KOPT-K1 (cell line): ENCODE data around the gene PHF11.

Source experiments
- H3K27ac ChIP-seq: fragments of 200-600 bp; sonication (generic); 2 replicates; pipeline ENCODE4 v1.5.1; 2016; ENCODE audit warnings: antibody characterized with exemption, mild to moderate bottlenecking, low read depth, low read length; ENCODE audit not compliant: poor library complexity, severe bottlenecking
- H3K36me3 ChIP-seq: fragments of 200-600 bp; sonication (generic); 2 replicates; pipeline ENCODE4 v1.5.1; 2017; ENCODE audit warnings: antibody characterized with exemption, mild to moderate bottlenecking, low read length, moderate library complexity; ENCODE audit not compliant: insufficient read depth
- H3K9me3 ChIP-seq: fragments of 200-600 bp; sonication (generic); 2 replicates; pipeline ENCODE4 v1.5.1; 2017; ENCODE audit warnings: antibody characterized with exemption, low read length, mild to moderate bottlenecking; ENCODE audit not compliant: insufficient read depth, poor library complexity, severe bottlenecking

The PHF11 gene

DNA sequence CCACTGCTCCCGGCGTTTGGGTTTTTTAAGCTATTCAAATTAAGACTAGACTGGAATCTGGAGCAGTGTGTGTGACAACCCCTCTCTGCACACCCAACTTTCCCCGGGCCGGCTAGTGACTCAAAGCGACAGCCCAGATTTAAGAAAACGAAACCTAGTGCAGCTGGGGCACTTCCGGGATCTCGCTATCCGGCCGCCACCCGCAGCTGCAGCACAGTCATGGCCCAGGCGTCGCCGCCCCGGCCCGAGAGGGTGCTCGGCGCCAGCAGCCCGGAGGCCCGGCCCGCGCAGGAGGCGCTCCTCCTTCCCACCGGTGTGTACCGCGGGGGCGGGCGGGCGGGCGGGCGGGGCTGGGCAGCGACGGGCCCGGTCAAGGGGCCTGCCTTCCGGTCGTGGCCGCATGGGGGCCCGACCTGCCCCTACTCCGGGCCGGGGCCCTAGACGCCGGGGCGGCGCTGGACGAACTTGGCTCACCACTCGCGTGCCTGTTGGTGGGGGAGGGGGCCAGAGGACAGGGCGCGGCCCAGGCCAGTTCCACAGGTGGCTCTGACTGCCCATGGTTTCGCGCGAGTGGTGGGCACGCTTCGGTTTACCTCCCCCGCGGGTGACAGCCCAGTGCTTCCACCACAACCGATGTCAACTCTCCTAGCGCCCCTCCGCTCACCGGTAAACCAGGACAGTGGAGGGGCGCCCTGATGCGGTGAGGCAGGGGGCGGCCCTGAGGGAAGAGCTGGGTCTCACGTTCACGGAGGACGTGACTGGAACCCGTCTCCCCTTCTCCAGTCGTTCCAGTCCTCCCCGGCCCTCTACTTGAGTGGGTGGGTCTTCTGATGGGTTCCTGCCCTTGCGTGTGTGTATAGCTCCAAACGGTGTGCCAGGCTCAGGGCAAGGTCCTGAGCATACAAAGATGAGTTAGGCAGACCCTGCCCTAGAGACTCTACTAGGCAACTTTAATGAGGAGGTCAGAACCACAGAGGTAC is at the start of gene PHF11:
PHF11 (plus strand) TSS at position 171 of the 980 bp plus-strand sequence; CDS start at position 220, 49 bp downstream.
- Histone ChIP-seq H3K9me3 (no peaks in the 10 kb centered on the region), H3K27ac (peak within 1 kb of the TSS; percentile 83), H3K36me3 (peaks cover 35% of the 10 kb centered on the region)

DNA sequence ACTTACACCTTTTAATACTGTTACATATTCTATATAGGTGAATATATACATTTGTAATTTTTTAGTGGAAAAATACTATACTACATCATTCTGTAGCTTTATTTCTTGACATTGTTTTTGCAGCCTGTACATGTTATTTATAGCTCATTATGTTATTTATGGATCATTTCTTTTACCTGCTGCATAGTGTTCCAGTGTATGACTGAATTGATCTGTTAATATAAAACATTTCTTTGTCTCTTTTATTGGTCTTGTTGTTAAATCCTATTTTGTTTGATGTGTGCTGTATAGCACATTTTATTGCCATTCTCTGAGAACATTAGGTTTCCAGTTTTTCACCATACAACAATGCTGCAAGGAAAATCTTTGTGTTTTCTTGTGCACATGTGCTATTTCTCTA is 49.3 kb upstream of the PHF11 start:
- no peaks in the 10 kb centered on the region for H3K9me3 ChIP-seq
- no peaks in the 10 kb centered on the region for H3K36me3 ChIP-seq
- no peak overlapping the region for H3K27ac ChIP-seq

DNA sequence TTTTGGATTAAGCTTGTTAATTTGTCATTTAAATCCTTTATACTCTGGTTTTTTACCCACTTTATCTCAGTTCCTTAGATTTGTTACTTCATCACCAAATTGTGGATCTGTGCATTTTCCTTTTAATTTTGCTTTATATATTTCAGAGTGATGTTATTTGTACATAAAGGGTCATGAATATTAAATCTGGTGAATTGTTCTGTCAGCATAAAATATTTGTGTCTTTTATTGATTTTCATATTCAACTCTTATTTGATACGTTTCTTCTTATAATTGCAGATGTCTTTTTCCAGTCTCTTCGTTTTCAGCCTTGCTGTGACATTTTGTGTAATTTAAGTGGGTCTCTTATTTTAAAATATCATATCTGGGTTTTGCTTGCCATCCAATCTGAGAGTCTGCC is 47.0 kb upstream of the PHF11 start:
- H3K36me3 ChIP-seq, result 0 out of 2 replicates have a peak, but pooled peaks cover 4% of the 10 kb centered on the region
- no peaks in the 10 kb centered on the region for H3K9me3 ChIP-seq
- H3K27ac ChIP-seq, result no peak overlapping the region

DNA sequence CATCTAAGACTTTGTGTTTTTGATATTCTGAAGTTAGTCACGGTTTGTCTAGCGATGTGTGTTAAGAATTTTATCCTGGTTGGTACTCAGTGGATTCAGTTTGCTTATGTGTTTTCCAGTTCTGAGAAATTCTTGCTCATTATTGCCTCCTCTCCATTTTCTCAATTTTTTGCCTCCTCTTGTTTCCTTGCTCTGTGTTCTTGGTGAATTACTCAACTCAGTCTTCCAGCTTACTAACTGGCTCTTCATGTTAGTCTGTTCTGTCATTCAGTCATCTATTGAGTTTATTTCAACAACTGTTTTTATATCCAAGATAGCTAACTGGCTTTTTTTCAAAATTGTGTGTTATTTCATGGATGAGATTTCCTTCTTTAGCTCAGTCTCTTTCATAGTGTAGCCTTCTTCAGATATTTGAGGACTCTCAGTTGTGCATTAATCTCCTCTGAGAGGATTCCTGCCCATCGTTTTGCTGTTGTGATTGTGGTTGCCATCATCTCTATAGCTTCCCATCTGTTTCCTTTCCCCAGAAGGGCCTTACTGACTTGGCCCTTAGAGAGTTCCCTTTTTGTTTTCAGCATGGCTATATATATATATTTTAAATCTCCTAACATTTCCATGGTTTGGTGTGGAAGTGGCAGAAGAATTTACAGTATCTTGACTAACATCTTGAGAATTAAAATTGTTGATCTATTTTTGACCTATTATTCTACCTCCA is 45.5 kb upstream of the PHF11 start:
- Histone ChIP-seq H3K27ac (no peak overlapping the region), H3K9me3 (no peaks in the 10 kb centered on the region), H3K36me3 (0 out of 2 replicates have a peak, but pooled peaks cover 4% of the 10 kb centered on the region)

DNA sequence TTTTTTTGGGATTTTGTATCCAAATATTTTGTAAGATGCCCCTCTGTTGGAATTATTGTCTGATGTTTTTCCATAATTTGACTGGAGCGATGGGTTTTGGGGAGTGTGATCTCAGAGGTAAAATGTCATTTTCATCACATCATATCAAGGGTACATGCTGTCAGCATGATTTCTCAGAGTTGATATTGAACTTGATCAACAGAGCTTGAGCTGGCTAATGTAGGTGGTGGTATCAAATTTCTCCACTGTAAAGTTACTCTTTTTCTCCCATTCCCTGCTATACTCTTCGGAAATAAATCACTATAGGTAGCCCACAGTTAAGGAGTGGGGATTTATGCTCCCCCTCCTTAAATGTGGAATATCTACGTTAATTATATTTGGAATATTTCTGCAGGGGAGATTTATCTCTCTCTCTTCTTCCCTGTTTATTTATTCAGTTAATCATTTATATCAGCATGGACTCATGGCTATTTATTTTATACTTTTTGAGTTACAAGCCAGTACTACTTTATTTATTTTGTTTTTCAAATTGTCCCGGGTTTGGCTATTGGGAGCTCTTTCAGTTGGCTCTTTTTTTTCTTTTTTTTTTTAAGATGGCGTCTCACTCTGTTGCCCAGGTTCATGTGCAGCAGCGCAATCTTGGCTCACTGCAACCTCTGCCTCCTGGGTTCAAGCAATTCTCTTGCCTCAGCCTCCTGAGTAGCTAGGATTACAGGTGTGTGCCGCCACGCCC is 42.9 kb upstream of the PHF11 start:
- 0 out of 2 replicates have a peak, but pooled peaks cover 4% of the 10 kb centered on the region for H3K36me3 ChIP-seq
- no peaks in the 10 kb centered on the region for H3K9me3 ChIP-seq
- no peak overlapping the region for H3K27ac ChIP-seq

DNA sequence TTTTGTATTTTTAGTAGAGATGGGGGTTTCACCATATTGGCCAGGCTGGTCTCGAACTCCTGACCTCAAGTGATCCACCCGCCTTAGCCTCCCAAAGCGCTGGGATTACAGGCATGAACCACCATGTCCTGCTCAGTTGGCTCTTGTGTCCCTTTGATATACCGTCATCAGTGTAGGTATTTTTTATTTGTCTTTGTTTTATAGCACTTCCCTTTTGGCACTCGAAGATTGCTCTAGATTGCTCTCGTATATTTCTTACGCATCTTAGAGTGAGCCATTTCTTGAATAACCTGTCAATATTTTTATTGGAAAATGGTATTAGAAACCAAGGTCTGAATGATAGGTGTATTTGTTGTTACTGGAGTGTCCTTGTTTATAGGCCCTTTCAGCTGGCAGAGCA is 42.3 kb upstream of the PHF11 start:
- Histone ChIP-seq H3K36me3 (0 out of 2 replicates have a peak, but pooled peaks cover 4% of the 10 kb centered on the region), H3K9me3 (no peaks in the 10 kb centered on the region), H3K27ac (no peak overlapping the region)

DNA sequence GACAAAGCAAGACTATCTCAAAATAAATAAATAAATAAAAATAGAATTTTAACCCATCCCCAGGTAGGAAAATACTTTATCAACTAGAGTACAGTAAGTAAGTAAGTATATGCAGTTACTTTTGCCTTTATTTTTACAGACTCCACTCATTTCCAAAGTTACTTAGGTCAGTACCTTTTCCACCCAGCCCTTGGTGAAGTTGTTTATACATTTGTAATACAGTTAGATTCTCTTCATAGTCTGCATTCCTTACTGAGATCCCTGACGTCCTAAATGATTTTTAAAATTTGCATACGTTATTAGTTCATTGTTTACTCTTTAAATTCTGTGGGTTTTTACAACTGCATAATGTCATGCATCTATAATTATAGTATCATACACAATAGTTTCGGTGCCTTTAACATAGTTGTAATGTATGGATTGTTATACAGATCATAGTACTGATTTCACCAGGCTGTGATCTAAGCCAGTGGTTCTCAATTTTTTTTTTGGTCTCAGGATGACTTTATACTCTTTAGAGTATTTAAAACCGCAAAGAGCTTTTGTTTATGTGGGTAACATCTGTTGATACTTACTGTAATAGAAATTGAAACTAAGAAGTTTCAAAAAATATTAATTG is 41.3 kb upstream of the PHF11 start:
- Histone ChIP-seq H3K36me3 (0 out of 2 replicates have a peak, but pooled peaks cover 4% of the 10 kb centered on the region), H3K9me3 (no peaks in the 10 kb centered on the region), H3K27ac (no peak overlapping the region)

DNA sequence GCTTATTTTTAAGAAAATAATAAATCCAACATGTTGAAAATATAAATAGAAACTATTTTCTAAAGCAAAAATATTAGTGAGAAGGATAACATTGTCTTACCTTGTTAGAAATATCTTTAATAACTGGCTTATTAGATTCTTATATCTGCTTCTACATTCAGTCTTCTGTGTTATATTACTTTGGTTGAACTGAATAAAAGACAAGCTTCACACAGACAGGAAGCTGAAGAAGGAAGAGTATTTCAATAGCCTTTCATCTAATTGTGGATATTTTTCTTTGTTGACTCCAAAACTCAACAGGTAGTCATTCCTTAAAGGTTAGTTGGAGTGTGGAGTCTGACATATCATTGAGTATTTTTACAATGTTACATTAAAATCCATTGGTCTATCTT is 40.8 kb upstream of the PHF11 start:
- H3K27ac ChIP-seq, result no peak overlapping the region
- H3K9me3 ChIP-seq, result no peaks in the 10 kb centered on the region
- 0 out of 2 replicates have a peak, but pooled peaks cover 4% of the 10 kb centered on the region for H3K36me3 ChIP-seq

DNA sequence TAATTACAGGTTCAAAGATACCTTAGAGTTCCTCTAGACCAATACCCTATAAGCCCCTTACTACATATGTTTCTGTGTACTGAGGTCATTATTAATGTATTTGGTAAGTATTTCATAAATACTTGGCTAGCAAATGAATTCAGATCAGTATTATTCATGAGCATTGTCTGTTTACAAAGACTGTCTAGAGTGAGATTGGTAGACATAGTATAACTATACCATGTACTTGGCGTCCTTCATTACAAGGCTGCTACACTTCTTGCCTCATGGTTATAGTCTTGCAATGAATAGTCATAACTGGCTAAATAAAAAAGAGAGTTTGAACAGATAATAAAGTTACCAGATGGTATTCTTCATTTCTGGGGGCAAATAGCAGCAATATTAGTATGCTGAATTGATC is 39.6 kb upstream of the PHF11 start:
- Histone ChIP-seq H3K36me3 (peaks cover 8% of the 10 kb centered on the region), H3K9me3 (no peaks in the 10 kb centered on the region), H3K27ac (no peak overlapping the region)

DNA sequence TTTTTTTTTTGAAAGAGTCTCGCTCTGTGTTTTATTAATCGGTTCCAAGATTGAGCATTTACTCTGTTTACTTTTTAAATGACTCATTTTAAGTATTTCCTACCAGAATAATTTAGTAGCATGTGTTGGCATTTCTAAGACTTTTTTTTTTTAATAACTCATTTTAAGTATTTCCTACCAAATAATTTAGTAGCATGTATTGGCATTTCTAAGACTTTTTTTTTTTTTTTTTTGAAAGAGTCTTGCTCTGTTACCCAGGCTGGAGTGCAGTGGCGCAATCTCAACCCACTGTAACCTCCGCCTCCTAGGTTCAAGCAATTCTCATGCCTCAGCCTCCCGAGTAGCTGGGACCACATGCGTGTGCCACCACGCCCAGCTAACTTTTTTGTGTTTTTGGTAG is 38.5 kb upstream of the PHF11 start:
- Histone ChIP-seq H3K9me3 (peaks cover 10% of the 10 kb centered on the region), H3K36me3 (peaks cover 18% of the 10 kb centered on the region), H3K27ac (no peak overlapping the region)

DNA sequence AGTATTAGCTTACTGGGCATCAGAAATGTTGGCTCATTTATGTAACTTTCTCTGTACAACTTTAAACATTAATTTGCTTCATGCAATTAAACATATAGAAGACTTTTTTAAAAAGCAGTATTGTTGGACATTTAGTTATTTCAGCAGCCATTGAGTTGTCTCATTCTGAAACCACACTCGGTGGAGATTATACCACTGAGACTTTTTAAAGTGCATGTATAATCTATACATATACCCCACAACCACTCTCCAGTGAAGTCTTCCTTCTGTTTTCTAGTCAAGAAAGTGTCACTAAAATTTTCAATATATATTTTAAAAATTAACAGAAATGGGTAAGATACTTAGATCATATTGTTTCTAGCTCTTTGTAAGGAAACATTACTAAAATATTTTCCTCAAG is 36.2 kb upstream of the PHF11 start:
- H3K27ac ChIP-seq, result no peak overlapping the region
- H3K36me3 ChIP-seq, result peaks cover 36% of the 10 kb centered on the region
- peaks cover 26% of the 10 kb centered on the region for H3K9me3 ChIP-seq

DNA sequence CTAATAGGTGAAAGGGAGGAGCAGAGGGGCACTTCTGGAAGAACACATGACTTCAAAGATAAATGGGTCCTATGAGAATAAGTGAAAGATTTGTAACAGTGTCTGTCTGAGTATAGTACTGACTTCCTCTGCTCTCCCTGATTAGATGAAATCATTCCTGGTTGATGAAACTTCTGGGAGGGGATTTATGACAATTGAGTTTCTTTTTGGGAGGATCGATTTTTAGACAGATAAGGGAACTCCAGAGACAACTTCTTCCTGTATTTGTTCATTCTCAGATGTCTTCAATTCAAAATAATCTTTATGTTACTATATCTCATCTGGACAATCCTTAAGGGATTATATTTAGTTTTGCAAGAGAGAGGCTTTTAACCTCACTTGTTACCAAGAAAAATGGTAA is 31.7 kb upstream of the PHF11 start:
- peaks cover 42% of the 10 kb centered on the region for H3K36me3 ChIP-seq
- peaks cover 26% of the 10 kb centered on the region for H3K9me3 ChIP-seq
- H3K27ac ChIP-seq, result no peak overlapping the region

DNA sequence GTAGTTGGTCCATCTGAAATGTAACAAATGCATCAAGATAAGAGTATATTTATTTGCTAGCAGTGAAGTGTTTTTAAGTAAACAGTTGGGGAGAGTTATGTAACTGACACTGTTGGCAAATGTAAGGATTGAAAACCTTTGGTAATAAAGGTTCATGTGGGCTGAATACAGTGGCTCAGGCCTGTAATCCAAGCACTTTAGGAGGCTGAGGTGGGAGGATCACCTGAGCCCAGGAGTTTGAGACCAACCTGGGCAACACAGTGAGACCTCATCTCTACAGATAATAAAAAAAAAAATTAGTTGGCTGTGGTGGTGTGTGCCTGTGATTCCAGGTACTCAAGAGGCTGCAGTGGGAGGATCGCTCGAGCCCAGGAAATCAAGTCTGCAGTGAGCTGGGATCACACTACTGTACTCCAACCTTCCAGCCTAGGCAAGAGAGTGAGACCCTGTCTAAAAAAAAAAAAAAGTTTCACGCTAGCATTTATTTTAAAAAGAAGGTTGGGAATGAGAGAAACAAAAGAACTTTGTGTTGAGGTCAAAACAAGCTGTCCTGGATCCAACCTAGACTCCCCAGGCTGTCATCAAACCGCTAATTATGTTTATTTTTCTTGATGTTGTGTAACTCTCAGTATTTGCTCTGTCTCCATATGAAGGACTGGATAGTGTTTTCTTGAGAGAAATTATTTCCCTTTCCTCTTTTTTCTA is 31.0 kb upstream of the PHF11 start:
- peaks cover 44% of the 10 kb centered on the region for H3K36me3 ChIP-seq
- peaks cover 26% of the 10 kb centered on the region for H3K9me3 ChIP-seq
- H3K27ac ChIP-seq, result no peak overlapping the region

DNA sequence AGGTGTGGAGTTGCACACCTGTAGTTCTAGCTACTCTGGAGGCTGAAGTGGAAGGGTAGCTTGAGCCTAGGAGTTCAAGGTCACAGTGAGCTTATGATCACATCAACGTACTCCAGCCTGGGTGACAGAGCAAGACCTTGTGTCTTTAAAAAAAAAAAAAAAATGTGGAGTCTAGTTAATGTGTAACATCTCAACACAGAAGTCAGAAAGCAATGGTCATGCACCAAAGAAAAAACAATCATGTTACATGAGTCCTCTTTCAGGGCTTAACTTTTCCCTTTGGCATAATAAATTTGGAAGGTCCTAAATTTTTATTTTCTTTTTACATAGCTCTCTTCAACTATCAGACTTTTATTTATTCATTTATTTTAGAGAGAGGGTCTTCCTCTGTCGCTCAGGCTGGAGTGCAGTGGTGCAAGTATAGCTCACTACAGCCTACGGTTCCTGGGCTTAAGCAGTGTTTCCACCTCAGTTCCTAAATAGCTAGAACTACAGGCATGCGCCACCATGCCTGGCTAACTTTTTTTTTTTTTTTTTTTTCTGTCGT is 29.4 kb upstream of the PHF11 start:
- H3K27ac ChIP-seq, result no peak overlapping the region
- H3K9me3 ChIP-seq, result peaks cover 25% of the 10 kb centered on the region
- H3K36me3 ChIP-seq, result peaks cover 54% of the 10 kb centered on the region
